ENCODE results near the gene RTP5. TPM values are rescaled to one million over a fixed set of nuclear protein-coding genes. Genes with fewer than 3 reads are reported as not detected.

The RTP5 gene
- total RNA-seq, 1 donor from 2014 or later = not detected

DNA sequence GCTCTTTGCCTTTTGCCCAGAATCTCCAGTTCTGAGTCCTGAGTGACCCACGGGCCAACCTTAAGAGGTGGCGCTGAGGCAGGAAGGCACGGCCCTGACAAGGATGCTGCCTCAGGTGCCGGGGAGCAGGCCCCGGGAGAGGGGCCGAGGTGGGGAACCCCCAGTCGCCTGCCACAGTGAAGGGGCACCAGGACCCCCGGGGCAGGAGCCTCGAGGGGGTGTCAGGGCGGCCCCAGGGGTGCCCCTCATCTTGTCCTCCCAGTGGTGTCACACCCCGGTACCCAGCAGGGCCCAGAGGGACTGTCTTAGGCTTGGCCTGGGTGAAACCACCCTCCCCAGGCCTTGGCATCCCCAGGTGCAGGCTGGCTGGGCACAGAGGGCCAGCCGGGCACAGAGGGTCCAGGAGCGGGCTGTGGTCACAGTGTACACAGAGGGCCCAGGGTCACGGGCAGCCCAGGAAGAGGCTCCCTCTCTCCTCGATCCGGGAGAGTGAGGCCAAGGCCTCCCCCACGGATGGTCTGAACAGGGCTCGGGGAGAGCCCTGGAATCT is 11.9 kb upstream of the RTP5 start:
- DNase-seq (ENCODE audit: low read depth in 2 of 2) = no peak

DNA sequence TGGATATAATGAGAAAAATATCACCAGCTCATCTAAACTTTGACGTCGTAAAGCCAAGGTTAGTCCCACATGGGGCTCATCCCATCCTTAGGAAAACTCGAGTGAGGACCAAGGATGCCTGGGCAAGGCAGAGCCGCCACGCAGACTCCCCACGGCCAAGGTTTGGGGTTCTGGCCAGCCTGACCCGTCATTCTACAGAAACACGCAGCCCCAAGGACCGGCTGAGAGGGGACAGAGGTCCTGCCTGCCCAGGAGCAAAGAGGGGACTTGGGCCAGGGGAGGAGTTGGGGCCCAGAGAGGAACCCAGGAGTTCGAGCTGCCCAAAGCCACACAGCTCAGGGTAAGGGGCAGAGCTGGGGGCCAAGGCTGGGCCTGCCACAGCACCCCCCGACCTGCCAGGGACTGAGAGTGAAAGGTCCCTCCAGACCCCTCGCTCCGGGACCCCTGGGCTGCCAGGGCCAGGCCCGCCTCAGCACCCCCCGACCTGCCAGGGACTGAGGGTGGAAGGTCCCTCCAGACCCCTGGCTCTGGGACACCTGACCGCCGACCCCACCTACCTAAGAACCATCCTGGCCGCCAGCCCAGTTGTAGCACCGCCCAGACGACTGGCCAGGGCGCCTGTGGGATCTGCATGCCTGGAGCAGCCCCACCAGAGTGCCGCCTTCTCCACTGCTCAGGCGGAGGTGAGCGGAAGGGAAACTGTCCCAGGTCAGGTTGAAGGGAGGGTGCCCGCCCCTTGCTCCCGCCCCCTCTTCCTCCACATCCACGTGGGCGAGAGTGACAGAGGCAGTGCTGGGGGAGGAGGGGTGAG is 11.1 kb upstream of the RTP5 start, which contains the start of gene PDCD1:
TSS of gene PDCD1 (minus strand) at position 689 of the 811 bp plus-strand sequence. CDS start at position 633, 56 bp downstream.
- no peak for DNase-seq (ENCODE audit: low read depth in 2 of 2)

DNA sequence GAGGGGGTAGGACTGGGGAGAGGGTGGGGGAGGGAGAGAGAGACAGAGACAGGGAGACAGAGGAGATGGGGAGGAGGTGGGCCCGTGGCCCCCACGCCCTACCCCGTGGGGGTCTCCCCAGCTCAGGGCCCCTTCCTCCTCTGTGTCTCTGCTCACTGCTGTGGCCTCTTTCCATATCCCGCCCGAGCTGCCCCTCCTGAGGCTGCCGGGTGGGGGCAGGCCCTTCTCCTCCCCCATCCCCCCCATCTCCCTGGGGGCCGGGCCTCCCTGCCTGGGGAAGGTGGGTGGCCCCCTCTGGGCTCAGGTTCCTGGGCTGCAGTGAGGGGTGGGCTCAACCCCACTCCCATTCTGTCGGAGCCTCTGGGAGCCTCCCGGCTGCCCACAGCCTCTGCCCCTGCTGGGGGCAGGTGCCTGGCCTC is 10.5 kb upstream of the RTP5 start:
- no peak for DNase-seq (ENCODE audit: low read depth in 2 of 2)

DNA sequence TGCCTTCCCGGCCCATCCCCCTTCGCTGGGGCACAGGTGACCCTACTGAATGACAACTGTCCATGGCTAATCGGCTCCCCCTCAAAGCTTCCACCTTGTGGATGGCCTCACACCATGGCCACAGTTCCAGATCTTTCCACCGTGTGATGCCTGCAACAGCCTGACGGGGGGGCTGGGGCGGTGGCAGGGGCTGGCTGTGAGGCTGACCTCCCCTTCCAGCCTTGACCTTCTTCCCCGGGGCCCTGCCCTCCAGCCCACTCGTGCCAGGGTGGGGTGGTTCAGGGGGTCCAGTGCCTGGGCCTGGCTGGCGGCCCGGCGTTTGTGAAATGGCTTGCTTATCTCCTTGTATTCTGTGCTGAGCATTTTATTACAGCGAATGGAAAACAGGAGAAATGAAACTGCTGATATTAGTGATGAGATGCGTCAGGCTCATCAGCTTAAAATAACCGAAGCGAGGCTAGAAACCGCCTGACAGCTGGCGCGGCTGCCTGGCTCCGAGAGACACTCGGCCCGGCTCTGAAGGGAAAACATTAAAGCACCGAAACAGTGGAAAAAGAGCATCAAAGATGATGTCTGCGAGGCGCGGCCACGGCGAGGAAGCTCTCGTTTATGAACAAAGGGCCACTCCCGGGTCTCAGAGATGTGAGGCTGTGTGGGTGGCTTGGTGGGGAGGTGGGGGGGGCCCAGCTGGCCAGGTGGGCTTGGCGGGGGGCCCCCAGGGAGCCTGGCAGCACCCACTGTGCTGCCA is 9.9 kb upstream of the RTP5 start:
- peak; percentile 13 to 53 for DNase-seq (ENCODE audit: low read depth in 2 of 2)

DNA sequence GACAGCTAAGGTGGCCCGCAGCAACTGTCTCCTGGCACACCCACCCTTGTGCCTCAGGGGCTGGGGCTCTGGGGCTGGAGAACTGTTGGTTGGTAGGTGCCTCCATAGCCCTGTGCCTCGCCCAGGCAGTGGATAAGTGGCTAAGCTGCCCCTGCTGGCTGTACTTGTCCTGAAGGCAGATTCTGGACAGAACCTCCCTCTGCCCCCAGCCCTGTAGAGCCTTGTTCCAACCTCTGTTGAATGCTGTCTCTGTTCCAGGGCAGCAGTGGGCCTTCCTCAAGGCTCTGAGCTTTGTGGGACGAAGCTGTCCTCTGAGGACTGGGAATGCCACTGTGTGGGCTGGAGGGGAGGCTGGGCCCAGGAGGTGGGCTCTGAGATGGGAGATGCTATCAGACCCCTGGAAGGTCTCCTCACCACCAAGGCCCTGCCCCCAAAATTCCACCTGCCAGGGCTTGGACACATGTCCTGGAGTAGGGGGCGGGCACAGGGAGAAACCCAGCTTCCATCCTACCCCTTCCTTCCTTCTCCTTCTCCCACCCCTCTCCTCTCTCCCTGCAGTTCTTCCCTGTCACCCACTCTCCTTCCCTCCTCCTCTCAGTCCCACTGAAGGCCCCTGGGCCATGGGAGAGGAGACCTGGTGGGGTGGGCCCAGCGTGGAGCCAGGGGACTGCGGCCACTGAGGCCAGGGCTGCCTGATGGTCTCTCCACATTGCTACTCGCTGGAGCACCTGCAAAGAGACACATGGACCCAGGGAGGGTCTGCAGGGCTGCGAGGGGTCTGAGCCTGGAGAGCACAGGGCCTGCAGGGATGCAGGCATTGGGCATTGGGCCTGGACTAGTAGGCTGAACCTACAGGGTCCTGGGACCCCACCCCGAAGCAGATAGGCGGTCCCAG is 9.1 kb upstream of the RTP5 start:
- DNase-seq (ENCODE audit: low read depth in 2 of 2) = no peak

DNA sequence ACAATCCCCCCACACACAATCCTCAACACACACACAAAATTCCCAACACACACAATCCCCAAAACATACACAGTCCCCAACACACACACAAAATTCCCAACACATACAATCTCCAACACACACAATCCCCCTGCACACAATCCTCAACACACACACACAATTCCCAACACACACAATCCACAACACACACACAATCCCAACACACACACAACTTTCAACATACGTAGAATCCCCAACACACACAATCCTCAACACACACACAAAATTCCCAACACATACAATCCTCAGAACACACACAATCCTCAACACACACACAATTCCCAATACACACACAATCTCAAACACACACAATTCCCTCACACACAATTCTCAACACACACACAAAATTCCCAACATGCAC is 8.3 kb upstream of the RTP5 start:
- no peak for DNase-seq (ENCODE audit: low read depth in 2 of 2)

DNA sequence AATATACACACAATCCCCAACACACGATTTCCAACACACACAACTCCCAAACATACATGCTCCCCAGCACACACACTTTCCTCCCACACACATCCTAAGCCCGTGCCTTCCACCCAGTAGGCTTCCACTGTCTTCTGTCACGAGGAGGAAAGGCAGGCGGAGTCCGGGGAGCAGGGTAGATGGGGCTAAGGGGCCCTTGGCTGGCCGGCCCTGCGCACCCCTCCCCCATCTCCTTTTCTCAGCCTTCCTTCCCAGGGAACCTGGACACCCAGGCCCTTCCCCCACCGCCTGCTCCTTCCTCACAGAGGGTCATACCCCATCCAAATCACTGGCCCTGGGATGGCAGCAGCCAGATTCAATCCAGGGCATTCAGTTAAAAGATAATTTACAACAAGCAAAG is 7.4 kb upstream of the RTP5 start:
- no peak for DNase-seq (ENCODE audit: low read depth in 2 of 2)

DNA sequence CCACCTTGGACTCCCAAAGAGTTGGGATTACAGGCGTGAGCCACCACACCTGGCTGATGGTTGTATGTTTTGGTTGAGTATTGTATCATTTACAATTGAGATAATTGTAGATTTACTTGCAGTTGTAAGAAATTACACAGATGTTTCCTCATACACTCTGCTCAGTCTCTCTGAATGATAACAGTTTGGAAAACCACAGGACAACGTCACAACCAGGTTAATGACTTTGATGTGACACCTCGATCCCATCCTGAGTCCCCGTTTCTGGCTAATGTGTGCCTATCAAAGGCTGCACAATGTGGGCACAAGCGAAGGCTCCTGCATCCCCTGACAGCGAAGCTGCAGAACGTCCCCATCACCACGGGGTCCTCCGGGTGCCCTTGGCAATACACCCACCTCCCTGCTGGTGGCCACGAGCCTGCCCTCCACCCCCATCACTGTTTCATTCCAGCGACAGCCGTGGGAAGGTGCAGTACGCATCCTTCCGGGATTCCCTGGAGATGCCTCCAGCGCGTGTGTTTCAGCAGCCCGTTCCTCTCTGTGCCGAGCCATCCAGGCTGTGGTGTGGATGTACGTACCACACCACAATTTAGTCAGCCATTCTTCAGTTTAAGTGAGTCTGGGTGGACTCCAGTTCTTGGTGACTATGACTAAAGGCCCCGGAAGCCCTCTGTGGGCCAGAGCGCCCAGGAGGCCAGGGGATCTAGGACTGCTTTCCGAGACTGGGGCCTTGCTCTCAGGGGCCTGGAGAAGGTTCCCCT is 6.6 kb upstream of the RTP5 start:
- DNase-seq (ENCODE audit: low read depth in 2 of 2) = no peak

DNA sequence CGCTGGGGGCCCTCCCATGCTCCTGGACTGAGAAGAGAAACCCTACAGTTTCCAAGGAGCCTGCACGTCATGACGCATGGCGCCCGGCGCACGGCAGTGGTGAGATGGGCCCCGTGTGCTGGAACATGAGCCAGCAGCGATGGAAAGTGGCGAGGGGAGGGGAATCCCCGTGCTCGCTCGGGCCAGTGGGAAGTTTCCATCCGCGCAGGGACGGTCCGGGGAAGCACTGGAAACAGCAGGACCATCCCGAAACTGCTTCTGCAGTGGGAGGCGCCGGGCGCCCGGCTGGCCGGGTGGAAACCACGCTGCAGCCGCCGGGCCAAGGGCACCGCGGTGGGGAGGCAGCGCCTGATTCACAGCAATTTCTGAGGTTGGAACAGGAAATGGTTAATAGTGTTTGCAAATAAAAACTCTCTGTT is 6.0 kb upstream of the RTP5 start:
- DNase-seq (ENCODE audit: low read depth in 2 of 2) = peak; percentile 76 to 88

DNA sequence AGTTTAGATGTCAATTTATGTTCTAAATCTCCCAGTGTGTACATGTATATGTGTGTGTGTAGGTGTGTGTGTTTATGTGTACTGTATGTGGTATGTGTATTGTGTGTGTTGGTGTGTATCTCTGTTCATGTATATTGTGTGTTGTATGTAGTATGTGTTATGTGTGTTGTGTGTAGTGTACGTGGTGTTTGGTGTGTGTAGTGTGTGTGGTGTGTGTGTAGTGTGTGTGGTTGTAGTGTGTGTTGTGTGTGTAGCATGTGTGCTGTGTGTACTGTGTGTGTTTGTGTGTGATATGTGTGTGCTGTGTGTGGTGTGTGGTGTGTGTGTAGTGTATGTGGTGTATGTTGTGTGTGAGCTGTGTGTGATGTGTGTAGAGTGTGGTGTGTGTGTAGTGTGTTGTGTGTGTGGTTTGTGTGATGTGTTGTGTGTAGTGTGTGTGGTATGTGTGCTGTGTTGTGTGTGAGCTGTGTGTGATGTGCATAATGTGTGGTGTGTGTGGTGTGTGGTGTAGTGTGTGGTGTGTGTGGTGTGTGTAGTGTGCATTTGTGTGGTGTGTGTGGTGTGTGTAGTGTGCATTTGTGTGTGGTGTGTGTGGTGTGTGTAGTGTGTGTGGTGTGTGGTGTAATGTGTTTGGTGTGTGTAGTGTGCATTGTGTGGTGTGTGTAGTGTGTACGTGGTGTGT is 5.2 kb upstream of the RTP5 start:
- DNase-seq (ENCODE audit: low read depth in 2 of 2) = no peak

DNA sequence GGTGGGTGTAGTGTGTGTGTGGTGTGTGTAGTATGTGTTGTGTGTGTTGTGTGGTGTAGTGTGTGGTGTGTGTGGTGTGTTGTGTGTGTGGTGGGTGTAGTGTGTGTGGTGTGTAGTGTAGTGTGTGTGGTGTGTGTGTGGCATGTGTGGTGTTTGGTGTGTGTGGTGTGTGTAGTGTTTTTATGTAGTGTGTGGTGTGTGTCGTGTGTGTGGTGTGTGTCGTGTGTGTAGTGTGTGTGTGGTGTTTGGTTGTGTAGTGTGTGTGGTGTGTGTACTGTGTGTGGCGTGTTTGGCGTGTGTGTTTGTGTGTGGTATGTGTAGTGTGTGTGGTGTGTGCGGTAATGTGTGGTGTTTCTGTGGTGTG is 4.7 kb upstream of the RTP5 start:
- no peak for DNase-seq (ENCODE audit: low read depth in 2 of 2)

DNA sequence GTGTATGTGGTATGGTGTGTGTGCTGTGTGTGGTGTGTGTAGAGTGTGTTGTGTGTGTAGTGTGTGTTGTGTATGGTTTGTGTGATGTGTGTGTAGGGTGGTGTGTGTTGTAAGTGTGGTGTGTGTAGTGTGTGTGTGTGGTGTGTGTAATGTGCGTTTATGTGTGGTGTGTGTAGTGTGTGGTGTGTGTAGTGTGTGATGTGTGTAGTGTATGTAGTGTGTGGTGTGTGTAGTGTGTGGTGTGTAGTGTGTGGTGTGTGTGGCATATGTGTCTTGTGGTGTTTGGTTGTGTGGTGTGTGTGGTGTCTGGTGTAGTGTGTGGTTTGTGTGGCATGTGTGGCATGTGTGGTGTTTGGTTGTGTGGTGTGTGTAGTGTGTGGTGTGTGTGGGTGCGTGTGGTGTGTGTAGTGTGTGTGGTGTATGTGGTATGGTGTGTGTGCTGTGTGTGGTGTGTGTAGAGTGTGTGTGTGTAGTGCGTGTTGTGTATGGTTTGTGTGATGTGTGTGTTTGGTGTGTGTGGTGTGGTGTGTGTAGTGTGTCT is 4.0 kb upstream of the RTP5 start:
- no peak for DNase-seq (ENCODE audit: low read depth in 2 of 2)

DNA sequence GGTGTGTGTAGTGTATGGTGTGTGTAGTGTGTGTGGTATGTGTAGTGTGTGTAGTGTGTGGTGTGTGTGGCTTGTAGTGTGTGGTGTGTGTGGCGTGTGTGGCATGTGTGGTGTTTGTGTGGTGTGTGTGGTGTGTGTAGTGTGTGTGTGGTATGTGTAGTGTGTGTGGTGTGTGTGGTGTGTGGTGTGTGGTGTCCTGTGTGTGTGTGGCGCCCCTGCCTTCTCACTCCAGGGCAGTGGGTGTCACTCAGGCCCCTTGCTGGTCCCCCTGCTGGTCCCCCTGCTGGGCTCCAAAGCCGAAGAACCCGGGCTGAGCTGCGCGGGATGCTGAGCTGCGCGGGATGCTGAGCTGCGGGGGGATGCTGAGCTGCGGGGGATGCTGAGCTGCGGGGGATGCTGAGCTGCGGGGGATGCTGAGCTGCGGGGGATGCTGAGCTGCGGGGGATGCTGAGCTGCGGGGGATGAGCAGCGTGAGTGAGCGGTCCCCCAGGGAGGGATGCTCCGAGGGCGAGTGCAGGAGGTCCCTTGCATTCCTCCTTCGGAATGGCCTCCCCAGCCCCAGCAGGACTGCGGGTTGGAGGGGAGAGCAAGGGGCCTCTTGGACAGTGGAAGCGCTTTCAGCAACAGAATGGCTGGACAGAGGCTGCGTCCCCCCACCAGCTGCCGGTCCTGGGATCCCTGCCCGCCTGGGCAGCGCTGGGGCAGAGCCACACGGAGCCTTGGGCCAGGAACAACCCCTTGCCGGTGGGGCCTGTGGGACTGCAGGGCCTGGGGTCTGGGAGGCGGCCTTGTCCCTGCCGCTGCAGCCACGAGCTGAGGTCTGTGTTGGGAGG is 3.4 kb upstream of the RTP5 start:
- peak in 1 of 2 donors; percentile 21 for DNase-seq (ENCODE audit: low read depth in 2 of 2)

DNA sequence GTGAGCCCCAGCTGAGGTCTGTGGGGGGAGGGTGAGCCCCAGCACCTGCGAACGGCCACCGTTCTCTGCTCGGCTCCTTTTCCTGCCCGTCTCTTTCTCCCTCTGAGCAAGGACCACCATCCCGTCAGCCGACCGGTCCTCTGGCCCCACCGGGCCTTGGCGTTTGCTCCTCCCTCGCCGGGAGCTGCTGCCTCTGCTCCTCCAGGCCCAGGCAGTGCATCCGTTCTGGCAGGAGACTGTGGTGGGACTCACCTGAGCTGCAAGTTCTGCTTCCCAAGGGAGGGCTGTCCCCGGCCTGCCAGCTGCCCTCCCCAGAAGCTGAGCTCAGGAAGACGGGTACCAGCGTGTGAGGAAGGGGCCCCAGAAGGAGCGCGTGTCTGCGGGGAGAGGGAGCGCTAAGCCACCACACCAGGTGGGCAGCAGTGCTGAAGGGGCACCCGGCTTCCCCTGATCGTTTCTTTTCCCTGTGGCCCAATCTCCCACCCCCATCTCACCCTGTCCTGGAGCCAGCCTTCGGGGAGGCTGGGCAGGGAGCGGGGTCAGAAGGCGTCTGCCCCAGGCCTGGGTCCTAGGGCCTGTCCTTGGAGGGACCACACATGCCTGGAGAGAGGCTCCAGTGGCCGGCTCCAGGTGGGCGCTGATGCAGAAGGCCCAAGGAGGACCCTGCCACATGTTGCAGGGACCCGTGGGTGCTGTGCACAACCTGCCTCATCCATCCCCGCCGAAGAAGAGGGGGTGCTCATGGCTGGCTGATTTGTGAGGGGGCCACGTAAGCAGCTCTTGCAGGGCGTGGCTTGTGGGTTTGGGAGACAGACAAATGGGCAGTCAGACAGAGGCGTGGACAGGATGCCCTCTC is 2.5 kb upstream of the RTP5 start:
- no peak for DNase-seq (ENCODE audit: low read depth in 2 of 2)

DNA sequence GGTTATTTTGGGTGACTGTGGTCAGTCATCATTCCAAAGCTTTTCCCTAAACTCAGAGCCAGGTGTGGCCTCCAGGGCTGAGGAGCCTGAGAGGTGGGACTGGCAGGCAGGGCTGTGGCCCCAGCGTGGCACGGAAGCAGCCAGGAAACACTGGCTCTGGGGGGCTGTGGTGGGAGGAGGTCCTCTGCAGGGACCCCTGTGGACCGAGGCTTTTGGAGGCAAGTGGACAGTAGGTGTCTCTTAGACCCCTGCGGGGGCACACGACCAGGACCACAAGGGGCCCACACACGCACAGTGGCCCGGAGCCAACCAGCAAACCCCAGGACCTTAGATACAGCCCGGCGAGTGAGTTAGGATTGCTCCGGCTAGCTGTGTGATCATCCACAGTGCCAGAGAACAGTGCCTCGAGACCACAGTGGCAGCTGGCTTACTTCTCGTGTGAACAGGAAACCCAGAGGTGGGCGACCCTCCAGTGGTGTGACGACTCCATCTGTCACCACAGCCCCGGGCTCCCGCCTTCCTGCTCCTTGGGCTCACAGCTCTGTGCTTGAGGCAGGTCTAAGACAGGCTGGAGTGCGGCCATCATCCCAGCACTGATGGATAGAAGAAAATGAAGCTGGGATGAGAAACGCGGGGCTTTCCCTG is 1.6 kb upstream of the RTP5 start:
- DNase-seq (ENCODE audit: low read depth in 2 of 2) = no peak

DNA sequence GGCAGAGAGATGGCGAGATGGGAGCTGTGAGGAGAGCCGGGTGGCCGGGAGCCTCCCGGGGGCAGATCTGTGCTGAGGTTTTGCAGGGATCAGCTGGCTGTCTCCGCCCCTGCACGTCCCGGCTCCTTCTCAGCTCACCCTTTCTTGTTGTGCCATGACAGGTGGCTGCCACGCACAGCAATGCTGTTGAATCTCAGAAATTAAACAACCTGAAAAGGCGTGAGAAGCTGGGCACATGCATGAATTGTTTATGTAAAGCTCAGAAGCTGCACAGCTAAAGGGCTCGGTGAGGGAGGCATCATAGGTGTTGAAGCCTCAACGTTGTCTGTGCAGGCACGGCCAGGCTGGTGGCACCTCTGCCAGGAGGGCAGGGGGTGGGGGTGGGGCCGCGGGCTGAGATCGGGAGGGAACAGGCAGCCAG is 858 bp upstream of the RTP5 start:
- DNase-seq (ENCODE audit: low read depth in 2 of 2) = no peak

DNA sequence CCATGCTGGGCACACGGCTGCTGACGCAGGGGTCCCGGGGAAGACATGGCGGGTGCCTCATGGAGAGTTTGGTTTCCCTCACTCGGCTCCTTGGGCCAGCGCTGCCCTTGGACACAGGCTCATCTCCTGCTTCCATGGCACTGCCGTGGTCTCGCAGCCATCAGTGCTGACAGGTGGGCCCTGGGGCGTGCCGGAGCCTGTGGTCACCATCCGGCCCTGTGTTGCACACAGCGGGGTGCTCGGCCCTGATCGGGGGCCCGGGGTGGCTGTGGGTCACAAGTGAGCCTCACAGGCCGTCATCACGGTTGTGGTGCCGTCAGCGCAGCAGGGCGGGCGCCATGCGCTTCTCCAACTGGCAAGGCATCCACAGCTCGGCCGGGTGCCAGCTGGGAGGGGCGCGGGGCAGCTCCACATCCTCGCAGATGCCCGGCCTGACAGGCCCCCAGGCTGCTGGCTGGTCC is 582 bp downstream of the RTP5 start:
- DNase-seq (ENCODE audit: low read depth in 2 of 2) = no peak
